Stimulated activated CD8-positive, alpha-beta memory T cell treated with anti-CD3 and anti-CD28 coated beads, Interleukin-7, amount 100 ng/mL, for 48 hours (primary cell): ENCODE measurements around the gene TMEM163.

ENCODE experiments used
- DNase-seq, 2 donors: peaks; one replicate each; pipeline ENCODE4 v3.0.0-alpha.2; 2020; ENCODE audit warnings: low read depth in 1 of 2; ENCODE audit errors: extremely low read depth in 1 of 2

Gene TMEM163

GRCh38 chr2:134443814-134444480 lies 274.9 kb downstream of the TMEM163 start:
- DNase-seq: no peak

- no peak for DNase-seq
These were observed 277.5 kb downstream of the TMEM163 start for GRCh38 chr2:134441153-134441863.

GRCh38 chr2:134440336-134440909 lies 278.4 kb downstream of the TMEM163 start:
- no peak for DNase-seq

GRCh38 chr2:134438371-134438770 lies 280.4 kb downstream of the TMEM163 start:
- no peak for DNase-seq

GRCh38 chr2:134436706-134437105 lies 282.1 kb downstream of the TMEM163 start:
- no peak for DNase-seq

- DNase-seq: no peak
These were observed 282.9 kb downstream of the TMEM163 start for GRCh38 chr2:134435936-134436335.

- no peak for DNase-seq
These were observed 283.3 kb downstream of the TMEM163 start for GRCh38 chr2:134435505-134435904.

GRCh38 chr2:134433979-134434378 lies 284.8 kb downstream of the TMEM163 start:
- DNase-seq: no peak

- DNase-seq: no peak
These were observed 285.3 kb downstream of the TMEM163 start for GRCh38 chr2:134433469-134433868.

- no peak for DNase-seq
These were observed 286.3 kb downstream of the TMEM163 start for GRCh38 chr2:134432435-134432883.

GRCh38 chr2:134431838-134432434 lies 286.9 kb downstream of the TMEM163 start:
- no peak for DNase-seq

- no peak for DNase-seq
These were observed 288.9 kb downstream of the TMEM163 start for GRCh38 chr2:134429886-134430285.

GRCh38 chr2:134426721-134427120 lies 292.1 kb downstream of the TMEM163 start:
- DNase-seq: no peak

- DNase-seq: no peak
These were observed 292.9 kb downstream of the TMEM163 start for GRCh38 chr2:134425724-134426496.

- no peak for DNase-seq
These were observed 297.1 kb downstream of the TMEM163 start for GRCh38 chr2:134421556-134422328.

GRCh38 chr2:134420920-134421319 lies 297.9 kb downstream of the TMEM163 start:
- DNase-seq: no peak

GRCh38 chr2:134420259-134420658 lies 298.5 kb downstream of the TMEM163 start:
- no peak for DNase-seq

- DNase-seq: no peak
These were observed 300.7 kb downstream of the TMEM163 start for GRCh38 chr2:134417968-134418582.

GRCh38 chr2:134416637-134417036 lies 302.2 kb downstream of the TMEM163 start:
- no peak for DNase-seq

GRCh38 chr2:134416018-134416417 lies 302.8 kb downstream of the TMEM163 start:
- no peak for DNase-seq
